HTR-8/SVneo (cell line): ENCODE results near the gene ADGRD1.
A peak's percentile ranks its signal among the peaks of the same experiment; 100 is the strongest.
"Not testable (repeated sequence)": the region's sequence is repeated elsewhere in the genome, so short reads cannot be mapped to it uniquely, and the experiment has no call there.

Experiments
- DNase-seq: peaks from one replicate; pipeline ENCODE4 v3.0.0; 2011; ENCODE audit warnings: low spot score, mixed read lengths; ENCODE audit not compliant: insufficient read length
- FAIRE-seq: peaks from 2 replicates; lab custom pipeline; 2011; peaks lifted over from hg19 to GRCh38; lab: Jason Lieb, UNC

The ADGRD1 gene

DNA sequence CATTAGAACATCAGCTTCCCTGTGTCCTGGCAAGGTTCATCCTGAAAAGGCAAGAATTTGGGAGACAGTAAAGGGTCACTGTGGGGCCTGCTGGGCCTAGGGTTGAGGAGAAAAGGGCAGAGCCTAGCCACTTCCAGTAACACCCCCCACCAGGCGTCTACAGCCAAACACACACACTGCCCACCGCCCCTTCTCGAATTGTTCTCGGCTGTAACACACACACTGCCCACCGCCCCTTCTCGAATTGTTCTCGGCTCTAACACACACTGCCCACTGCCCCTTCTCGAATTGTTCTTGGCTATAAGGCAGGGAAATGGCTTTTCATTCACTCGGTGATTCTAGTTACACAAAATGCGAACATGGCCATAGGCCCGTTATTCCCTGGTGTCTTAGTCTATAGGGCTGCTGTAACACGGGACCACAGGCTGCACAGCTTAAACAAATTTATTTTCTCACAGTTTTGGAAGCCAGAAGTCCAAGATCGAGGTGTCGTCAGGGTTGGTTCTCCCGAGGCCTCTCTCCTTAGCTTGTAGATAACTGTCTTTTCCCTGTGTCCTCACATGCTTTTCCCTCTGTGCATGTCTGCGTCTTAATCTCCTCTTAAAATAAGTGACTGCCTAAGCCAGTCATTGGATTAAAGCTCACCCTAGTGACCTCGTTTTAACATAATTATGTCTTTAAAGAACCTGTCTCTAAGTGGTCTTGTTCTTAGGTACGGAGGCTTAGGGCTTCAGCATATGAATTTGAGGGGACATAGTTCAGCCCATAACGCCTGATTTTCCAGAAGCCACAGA is 171.0 kb downstream of the ADGRD1 start:
- FAIRE-seq = no peak
- no peak for DNase-seq

DNA sequence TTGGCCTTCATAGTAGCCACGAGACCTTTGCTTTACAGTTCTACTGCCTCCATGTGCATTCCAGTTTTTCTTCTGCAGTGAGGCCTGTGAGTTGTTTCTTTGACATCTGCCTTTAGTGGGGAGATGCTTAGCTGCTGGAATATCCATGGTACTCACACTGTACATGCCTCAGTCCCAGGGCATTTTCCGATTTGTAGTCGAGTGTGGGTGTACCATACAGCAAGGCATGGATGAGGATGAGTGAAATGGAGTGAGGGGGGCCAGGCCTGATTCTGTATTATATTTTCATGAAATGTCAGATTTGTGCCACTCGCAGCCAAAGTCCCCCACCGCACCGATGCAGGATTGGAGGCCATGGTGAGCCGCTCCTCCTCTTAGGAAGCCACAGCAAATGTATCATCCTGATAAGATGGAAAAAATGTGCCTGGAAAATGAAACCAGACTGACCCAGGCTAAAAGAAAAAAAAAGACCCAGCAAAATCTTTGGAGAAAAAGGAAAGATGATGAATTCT is 173.0 kb downstream of the ADGRD1 start:
- no peak for FAIRE-seq
- DNase-seq = no peak

DNA sequence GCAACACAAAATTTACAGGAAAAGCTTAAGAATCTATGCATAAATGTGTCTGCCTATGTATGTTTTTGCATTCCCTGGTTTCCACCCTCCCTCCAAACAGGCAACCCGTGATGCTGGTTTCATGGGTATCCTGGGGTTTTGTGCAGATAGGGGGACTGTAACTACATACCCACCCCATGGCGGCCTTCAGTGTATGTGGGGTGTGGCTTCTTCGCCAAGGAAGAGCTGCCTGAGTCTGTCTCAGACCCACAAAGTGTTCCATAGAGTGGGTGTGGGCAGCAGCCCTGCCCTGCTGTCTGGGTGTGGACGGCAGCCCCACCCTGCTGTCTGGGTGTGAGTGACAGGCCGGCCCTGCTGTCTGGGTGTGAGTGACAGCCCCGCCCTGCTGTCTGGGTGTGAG is 174.8 kb downstream of the ADGRD1 start:
- FAIRE-seq (no peak), DNase-seq (no peak)

DNA sequence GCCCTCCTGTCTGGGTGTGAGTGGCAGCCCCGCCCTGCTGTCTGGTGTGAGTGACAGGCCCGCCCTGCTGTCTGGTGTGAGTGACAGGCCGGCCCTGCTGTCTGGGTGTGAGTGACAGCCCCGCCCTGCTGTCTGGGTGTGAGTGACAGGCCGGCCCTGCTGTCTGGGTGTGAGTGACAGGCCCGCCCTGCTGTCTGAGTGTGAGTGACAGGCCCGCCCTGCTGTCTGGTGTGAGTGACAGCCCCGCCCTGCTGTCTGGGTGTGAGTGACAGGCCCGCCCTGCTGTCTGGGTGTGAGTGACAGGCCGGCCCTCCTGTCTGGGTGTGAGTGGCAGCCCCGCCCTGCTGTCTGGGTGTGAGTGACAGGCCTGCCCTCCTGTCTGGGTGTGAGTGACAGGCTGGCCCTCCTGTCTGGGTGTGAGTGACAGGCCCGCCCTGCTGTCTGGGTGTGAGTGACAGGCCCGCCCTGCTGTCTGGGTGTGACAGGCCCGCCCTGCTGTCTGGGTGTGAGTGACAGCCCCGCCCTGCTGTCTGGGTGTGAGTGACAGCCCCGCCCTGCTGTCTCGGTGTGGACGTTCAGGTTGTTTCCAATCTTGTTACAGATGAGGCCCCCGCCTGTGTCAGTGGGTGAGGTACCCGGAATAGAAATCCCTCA is 175.4 kb downstream of the ADGRD1 start:
- FAIRE-seq, DNase-seq: not testable (repeated sequence)

DNA sequence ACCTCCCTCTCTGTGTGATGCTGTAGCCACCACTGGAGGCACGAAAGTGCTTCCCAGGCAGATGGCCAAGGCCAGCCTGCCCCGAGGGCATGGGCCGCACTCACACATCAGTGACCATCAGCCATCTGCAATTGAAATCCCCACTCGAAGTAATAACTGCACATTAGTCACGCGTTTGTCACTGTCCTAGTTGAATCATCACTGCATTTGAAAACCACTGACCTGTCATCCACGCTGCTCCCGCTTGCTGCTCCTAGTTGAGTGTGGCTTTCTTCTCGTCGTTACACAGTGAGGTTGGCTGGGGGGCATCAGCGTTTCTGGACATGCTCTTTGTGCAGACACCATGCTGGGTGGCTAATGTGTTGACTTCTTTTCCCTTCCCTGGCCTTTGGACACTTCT is 176.1 kb downstream of the ADGRD1 start:
- FAIRE-seq (peak; percentile 75), DNase-seq (no peak)

DNA sequence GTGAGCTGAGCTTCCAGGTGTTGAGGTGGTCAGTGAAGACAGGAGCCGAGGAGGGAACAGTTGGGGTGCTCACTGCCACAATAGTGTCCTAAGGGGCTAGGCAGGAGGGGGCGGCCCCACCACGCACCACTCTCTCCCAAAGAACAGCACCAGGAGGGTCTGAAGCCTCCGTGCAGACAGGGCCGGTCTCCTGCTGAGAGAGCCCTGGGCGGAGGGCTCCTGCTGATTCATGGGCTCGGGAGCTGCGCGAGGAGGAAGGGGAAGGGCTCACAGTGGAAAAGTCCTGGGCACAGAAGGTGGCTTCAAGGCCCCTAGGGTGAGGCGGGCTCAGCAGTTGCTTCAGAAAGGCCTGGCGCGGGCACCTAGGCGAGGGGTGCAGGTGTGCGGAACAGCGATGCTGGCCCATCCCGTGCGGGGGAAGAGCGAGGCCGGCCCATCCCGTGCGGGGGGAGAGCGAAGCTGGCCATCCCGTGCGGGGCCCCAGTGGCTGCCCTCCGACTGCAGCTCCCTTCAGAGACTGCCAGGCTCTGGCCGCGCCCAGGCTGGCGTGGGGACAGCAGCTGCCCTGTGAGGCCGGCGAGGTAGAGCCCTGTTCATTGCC is 176.7 kb downstream of the ADGRD1 start:
- DNase-seq = no peak
- FAIRE-seq = no peak

DNA sequence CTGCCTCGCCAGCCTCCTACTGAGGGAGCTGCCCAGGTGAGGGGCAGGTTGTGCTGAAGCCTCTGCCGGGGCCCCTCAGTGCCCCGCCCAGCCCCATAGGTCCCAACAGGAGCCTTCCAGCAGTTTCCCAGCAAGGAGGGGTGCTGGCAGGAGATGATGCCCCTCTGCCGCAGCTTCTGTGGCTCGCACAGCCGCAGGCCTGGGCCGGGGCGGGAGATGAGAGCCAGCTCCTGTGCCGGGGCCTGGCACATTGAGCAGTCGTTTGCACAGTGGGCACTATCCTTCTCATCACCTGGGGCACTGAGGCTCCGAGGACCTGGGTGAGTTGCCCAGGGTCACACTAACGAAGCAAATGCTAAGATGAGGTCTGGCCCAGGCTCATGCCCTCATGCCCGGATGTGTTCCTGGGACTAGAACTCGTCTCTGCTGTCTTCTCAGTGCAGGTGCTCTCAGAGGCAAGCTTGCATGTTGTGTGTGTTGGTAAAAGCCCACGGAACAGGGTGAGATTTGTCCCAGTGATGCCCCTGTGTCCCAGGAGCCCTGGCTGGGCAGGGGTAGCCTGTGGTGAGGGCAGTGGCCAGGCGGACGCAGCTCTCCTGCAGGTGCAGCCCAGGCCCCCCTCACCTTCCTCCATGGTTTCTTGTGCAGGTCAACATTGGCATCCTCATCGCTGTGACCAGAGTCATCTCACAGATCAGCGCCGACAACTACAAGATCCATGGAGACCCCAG is 177.5 kb downstream of the ADGRD1 start:
- DNase-seq = no peak
- no peak for FAIRE-seq

DNA sequence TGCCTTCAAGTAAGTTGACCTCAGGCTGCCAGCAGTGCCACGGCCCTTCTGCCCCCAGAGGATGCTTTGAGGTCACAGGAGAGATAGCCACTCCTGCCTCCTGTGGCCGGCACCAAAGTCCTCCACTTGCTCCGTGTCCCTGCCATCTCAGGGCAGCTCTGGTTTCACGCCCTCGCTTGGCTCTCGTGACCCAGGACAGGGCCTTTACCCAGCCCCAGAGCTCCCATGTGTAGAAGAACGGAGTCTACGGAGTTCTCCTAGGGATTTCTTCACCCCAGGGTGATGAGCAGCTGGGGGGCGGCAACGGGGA is 178.1 kb downstream of the ADGRD1 start:
- DNase-seq = no peak
- no peak for FAIRE-seq

DNA sequence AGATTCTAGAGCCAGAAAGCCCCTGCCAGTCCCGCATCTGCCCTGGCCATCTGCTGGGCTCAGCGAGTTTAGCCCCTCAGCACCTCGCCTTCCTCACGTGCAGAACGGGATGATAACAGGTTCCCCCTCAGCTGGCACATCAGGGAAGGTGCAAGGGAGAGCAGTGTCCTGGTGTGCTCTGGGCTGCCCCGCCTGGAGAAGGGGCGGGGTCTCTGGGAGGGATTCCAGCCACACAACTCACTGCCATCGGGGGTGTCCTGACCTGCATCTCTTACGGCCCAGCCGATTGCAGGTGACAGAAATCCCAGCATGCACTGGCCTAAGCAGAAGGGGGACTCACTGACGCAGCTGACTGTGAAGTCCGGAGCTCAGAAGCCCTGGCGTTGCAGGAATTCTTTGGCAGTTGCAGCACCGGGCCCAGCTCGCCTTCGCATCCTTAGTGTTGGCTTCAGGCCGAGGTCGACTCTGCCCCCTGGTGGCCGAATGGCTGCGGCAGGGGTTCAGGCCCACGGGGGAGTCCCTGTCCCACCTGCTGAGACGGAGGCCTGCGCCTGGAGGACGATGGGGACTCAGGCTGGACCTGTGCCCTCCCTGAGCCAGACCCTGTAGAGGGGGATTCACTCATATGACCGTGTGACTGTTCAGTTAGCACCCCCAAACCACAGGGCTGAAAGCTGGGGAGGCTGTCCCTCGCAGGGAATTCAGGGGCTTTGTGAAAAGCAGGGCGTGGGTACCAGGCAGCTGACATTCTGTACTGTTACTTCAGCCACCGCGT is 178.6 kb downstream of the ADGRD1 start:
- peak; percentile 53 for DNase-seq
- peak; percentile 13 for FAIRE-seq

DNA sequence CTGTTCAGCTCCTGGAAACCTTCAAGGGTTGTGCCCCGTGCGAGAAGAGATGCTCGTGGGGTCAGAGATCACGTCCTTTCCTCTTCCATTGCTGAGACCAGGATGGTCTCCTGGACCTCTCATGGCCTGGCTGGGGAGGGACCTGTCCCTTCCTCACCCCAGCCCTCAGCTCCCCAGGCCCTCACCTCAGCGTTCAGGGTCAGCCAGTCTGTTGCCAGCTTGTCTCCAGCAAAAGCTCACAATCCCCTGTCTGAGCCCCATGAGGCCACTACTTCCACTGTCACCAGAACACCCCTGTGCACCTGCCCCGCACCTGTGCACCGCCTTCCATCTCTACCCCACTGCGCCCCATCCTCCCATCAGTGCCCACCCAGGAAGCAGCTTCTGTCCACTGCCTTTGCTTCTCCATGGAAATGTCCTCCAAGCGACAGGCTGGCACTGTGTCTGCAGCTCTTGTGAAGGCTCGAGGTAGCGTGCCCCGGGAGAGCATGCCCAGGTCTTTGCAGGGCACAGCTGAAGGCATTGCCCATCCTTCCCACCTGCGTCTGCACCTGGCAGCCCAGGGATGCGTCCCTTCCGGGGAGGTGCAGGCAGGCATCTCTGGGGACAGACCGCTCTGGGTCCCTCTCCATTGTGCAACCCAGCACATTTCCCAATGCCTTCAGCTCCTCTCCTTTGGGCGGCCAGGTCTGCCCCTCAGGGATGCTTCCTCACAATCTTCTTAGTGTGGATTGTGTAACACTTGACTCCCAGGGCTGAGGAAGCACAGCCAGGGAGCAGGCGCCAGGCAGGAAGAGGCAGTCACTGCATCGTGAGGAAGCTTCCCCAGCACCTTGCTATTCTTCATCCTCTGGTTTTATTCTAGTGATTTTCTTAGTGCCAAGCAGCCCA is 179.6 kb downstream of the ADGRD1 start:
- DNase-seq (no peak), FAIRE-seq (no peak)

DNA sequence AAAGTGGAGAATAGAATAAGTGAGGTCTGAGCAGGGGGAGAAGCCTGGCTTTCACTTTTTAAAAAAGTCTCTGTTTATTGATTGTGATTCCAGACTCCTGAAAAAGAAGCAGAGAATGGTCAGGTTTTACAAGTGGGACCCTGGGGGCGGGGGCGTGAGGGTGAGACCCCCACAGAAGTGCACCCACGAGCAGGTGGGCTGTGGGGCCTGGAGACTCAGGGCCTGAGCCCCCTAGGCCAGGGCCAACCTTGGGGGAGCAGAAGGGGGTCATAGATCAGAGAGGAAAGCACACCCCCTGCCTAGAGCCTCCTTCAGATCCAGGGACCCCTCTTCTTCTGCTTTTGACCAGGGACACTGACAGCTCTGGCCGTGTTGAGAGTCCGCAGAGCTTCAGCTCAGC is 180.3 kb downstream of the ADGRD1 start:
- FAIRE-seq = no peak
- no peak for DNase-seq

DNA sequence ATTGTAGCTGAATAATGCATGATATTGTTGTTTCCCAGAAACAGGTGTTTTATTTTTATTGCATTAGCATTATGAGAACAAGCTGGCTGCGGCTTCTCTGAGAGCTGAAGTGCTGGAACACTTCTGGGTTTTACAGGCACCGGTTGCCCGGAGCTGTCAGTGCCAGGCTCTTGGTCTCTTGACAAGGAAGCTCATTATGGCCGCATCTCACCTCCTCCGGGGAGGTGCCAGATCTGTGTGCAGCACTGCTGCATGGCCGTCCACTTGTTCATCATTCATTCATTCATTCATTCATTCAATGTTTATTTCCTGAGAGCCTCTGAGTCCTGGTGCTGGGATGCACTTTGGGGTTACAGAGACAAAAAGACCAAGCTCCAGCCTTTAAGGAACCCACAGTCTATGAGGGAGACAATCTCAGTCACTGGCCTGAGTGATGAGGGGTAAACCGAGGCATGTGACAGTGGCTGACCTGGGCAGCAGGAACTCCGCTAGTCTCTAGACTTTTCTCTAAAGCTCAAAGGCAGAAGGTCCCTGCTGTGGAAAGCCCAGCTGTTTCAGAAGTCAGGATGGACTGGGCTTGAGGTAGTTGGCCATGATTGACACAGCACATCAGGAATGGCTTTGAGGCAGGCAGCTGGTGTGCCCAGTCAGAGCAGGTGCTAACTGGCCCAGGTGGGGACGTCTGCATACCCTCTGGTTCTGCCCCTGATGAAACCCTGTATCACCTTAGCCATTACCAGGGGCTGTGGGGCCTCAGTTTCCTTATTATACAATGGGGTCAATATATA is 181.0 kb downstream of the ADGRD1 start:
- DNase-seq = no peak
- FAIRE-seq = no peak

DNA sequence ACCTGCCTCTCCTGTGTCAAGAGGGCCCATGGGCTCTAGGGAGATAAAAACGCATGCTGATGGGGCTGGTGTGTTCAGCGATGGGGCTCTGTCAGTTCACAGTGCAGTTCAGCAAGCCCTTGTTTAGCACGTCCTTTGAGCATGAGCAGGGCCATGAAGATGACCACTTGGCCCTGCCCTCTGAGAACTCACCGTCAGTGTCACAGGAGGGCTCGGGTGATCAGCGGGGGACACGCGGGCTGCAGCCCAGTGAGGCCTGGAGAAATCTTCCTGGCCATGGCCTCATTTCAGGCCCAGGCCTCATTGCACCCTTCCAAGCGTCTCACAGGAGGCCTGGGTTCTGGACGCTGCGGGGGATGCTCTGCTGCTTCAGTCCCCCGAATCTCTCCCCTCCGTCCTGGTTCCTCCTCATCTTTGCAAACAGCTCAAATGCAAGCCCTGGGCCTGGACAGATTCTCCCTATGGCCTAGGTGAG is 181.6 kb downstream of the ADGRD1 start:
- FAIRE-seq (no peak), DNase-seq (no peak)

DNA sequence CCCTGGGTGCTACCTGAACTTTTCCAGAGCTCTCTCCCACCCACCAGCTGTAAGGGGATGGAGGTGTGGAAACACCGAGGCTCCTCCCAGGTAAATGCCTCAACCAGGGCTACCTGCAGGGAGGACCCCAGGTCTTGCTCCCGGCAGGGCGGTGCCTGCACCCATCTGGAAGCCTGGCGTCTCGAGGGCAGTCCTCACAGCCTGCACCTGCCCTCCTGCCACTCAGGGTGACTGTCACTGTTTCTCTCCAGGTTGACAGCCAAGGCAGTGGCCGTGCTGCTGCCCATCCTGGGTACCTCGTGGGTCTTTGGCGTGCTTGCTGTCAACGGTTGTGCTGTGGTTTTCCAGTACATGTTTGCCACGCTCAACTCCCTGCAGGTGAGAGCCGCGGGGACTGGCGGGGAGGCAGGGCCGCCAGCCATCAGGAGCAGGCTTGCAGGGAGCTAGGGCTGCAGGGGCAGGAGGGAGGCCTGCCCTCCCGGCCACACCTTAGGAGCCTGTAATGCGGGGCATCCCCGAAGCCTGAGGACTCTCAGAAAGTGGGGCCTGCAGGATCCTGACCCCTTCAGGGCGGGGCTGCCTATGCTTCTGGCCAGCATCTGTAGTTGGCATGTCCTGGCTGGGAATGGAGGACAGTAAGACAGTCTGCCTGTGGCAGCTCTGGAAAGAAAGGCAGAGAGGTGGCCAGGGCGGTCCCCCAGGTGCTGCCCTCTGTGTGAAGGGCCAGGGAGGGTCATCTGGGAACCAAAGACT is 182.3 kb downstream of the ADGRD1 start:
- FAIRE-seq (no peak), DNase-seq (no peak)

DNA sequence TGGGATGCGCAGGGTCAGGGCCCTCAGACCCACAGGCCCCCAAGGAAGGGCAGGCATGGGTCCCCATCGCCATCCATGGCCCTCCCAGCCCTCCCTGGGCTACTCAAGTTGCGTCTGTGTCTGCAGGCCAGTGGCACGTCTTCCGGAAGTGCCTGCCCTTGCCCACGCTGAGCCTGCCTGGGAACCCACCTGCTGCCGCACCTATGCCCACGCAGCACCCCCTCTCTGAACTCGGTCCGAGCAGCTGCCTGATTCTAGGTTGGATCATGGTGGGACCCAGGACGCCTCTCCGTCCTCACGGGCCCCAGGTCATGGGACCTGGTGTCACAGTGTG is 182.8 kb downstream of the ADGRD1 start:
- no peak for FAIRE-seq

DNA sequence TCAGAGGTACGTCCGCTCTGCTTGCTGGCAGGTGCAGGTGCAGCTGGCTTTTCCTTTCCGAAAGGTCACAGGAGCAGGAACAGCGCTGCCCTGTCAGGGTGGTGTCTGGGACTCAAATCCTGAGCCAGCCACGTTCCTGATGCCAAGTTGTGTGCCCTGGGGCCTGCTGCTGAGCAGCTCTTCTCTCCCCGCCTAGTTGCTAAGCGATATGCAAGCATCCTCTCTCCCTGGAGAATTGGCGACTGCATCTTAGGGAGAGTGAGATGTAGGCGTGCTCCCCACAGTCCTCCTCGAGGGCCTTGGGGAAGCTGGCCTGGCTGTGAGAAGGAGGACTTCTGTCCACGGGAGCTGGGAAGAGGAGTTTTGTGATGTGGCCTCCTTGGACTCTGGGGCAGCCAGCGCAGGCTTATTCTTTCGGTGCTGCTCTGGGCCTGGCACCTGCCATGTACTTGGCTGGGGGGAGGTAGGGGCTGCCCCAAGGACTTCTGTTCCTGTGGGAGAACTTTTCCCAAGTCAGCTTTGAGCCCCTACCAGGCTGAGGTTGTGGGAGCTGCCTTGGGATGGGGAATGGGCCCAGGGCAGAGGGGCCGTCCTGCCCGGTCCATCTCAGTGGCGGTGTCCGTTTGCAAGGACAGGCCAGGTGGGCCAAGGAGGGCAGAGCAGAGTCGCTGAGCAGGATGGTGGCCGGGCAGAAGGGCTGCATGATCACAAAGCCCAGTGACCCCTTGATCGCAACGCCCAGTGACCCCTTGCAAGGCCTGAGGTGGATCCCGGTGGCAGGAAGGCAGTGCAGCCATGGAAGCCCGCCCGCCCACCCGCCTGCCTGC is 183.5 kb downstream of the ADGRD1 start:
- FAIRE-seq (no peak), DNase-seq (no peak)

More for the DNA sequence above, 182.8 kb downstream of the ADGRD1 start:
- DNase-seq = no peak
